OCI-M2 (cell line): ENCODE measurements around the gene SLC35F6.
A peak's percentile ranks its signal among the peaks of the same experiment; 100 is the strongest.
"Not testable (repeated sequence)": the region's sequence is repeated elsewhere in the genome, so short reads cannot be mapped to it uniquely, and the experiment has no call there.

Experiments
- DNase-seq: peaks from one replicate; lab custom pipeline; 2025; ENCODE audit not compliant: unreplicated experiment; lab: John Stamatoyannopoulos, UW

The SLC35F6 gene

DNA sequence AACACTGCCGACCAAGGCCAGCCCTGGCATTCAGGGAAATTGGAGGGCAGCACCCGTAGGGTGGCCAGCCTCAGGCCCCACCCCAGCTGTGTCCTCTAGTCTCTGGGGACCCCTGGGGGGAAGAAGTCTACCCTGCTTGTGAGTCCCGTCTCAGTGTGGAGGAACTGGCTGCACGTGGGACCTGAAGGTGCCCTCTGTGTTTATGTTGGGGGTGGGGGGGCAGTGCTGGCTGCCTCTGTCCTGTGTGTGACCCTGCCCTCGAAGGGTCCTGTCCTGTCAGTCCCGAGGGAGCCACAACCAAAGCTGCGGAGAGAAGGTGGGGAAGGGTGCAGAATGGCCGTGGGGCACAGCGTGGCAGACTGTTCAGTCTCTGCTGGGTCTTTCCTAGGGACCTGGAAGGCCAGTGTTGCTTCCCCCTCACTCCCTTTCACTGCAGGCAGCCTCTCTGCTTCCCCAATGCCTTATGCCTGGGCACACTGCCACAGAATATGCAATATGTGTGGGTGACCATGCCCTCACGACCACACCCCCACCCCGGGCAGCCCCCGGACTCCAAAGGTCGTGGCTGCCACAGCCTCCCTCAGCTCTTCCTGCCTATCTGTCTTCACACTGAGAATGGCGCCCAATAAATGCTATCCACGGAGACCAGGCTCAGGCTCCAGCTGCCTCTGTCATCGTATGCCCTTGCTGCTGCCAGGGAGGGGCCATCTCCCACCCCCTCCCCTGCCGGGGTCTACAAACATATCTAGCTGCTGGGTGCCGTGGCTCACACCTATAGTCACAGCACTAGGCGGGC lies 33.3 kb upstream of the SLC35F6 start:
- no peak for DNase-seq

DNA sequence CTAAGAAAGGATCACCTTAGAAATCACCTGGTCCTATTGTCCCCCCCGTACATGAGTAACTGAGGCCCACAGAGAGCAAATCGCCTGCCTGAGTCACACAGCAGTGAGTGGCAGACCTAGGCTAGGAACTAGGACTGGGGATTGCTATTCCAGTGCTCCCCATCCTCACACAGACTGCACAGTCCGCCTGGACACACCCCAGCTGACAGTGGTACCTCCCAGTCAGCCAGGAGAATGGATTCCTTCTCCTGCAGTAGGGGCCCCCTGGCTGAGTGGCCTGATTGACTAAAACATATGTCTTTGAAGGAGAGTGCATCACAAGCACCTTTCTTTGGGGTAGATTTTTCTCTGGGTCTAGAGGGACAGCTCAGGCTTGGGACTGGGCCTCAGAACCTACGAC lies 32.4 kb upstream of the SLC35F6 start:
- no peak for DNase-seq

DNA sequence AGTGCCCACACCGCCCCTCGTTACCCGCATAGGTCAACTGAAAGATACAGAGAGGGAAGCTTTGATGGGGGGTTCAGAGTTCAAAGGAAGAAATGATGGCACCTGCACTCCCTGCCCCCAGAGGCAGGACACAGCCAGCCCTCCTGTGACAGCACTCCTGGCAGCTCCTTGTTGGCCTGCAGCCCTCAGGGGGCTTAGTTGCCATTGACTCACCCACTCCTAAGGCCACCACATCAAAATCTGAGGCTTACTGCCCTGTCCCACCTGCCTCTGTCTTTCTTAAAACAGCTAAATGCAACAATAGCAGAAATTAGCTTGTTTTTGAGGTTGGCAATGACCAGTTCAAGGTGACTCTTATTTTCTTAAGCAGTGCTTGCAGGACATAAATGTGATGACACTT lies 31.6 kb upstream of the SLC35F6 start:
- no peak for DNase-seq

DNA sequence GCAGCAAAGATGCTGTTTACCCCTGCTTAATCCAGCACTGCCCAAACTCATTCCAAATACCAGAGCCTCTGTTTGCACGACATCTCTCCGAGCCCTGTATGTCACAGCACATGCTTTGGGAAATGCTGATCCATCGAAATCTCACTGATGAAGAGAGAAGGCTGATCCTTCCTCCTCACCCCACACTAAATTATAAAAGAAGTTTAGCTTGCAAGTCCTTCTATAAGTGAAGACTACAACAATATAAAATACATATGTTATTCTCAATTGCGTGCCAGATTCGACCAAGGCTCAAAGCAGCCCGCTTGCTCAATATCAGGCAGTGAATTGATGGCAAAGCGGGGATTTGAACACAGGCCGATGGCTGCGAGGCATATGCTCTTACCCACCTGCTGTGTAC lies 30.7 kb upstream of the SLC35F6 start:
- DNase-seq = no peak

DNA sequence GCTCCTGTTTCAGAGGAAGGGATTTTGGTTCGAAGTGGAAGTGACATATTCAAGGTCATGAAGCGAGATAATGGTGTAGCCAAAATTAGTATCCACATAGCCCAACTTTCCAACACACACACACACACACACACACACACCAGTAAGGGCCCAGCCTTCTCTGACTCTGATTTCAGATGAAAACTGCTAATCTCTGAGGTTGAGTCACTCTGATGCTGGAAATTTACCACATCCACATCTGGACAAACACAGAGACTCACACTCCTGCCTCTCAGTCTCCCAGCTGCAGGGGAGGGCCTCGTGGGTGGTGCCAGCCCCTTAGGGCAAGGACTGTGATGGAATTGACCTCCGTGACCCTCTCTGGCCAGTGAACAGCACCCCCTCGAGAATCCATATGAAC lies 29.0 kb upstream of the SLC35F6 start:
- no peak for DNase-seq

DNA sequence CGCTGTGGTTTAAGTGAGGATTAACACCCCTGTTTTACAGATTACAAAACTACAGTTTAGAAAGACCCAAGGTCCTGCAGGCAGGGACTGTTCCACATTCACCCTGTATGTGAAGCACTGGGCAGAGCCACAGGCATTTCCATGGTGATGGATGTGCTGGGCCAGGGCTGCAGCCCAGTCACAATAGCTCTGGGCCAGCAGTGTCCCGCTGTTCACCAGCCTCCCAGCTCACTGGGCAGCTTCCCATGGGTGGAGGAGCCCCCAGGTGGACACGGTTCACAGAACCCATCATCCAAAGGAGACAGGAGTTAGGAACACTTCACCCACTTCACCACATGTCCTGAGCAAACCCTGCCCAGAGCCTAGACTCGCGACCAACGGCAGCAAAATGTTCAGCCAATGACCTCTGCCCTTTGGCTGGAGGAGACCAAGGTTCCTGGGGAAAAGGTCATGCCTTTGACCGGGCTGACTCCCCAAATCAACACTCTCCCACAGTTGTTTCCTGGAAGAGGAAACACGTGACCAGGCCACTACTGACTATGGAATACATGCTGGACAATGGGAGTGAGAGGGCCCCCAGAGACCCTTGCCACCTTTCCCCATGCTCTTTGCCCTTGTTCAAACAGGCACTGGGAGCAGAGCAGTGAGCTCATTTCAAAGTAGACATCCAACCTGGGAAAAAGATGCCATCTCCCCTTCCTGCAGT lies 28.0 kb upstream of the SLC35F6 start:
- DNase-seq = no peak

DNA sequence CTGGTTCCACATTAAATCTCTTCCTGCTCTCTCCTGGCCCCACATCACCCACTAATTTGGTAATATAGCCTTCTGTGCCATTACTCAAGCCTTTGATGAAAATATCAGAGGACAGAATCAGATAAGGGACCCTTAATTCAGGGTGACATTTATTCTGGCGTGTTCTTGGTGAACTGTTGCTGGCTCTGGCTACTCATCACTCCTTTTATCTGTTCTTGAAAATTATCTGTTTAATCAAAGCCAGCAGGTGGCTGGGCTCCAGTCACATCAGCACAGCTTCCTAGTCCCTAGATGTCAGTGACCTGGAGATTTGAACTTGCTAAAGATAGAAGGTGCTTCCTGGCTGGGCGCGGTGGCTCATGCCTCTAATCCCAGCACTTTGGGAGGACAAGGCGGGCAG lies 26.9 kb upstream of the SLC35F6 start:
- DNase-seq = no peak

DNA sequence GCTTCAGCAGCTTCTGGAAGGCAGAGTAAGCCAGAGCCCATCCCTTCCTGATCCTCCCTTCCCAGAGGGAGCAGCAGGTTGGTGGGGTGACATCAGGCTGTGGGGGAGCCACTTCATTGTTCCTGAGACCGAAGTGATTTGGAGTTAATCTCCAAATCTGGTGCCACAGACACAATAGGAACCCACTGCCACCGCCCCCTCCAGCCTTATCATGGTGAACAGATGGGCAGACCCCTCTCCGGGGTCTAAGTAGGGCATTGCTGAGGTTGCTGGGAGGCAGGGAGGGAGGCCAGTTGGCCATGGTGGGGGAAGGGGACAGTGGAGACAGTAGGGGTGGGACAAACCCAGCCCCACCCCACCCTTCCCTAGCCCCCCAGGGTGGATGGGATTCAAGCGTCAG lies 25.6 kb upstream of the SLC35F6 start:
- no peak for DNase-seq

DNA sequence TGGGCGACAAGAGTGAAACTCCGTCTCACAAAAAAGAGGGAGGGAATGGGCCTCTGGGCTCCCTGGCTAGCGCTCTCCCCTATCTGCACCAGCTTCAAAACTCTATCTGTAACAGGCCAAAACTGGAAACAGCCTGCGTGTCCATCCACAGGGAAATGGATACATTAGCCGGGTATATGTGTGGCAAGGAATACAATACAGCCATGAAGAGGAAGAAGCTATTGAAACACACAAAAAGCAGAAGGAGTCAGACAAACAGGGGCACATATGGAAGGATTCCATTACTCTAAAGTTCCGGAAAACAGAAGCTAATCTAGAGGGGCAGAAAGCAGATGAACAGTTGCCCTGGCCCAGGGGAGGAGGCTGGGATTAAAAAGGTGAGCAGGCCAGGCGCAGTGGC lies 24.6 kb upstream of the SLC35F6 start:
- DNase-seq = no peak

DNA sequence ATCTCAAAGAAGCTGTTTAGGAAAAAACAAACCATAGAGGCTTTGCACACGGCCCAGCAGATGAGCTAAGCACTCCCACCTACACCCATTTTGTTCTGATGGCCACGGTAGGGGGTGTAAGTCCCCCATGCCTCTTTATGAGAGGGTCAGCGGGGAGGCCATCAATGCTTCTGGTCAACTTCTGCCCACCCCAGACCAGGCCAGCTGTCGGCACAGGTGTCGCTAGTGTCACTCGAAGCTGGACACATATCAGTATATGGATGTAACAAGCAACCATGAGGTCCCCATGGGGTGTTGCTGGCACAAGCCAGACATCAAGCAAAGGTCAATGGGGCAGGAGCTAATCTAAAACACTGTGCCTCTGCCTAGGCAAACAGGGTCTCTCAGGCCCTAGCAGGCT lies 23.7 kb upstream of the SLC35F6 start:
- DNase-seq = no peak

DNA sequence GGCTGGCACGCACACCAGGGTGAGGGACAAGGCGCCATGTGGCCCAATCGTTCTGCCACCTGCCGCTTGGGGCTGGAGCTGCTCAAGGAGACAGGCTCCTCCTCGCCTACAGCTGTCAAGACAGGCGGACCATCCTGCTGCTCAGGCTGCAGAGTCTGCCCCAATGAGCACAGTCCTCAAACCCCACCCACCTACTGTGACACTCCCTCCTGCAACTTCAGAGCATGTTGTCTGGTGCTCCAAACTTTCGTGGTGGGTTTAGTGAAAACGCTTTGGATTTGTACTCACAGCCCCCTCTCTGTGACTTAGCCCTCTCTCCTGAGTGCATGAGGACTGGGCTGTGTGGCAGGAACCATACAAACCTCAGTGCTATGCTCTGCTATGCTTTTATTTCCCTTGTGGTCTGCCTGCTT lies 23.2 kb upstream of the SLC35F6 start:
- DNase-seq = no peak

DNA sequence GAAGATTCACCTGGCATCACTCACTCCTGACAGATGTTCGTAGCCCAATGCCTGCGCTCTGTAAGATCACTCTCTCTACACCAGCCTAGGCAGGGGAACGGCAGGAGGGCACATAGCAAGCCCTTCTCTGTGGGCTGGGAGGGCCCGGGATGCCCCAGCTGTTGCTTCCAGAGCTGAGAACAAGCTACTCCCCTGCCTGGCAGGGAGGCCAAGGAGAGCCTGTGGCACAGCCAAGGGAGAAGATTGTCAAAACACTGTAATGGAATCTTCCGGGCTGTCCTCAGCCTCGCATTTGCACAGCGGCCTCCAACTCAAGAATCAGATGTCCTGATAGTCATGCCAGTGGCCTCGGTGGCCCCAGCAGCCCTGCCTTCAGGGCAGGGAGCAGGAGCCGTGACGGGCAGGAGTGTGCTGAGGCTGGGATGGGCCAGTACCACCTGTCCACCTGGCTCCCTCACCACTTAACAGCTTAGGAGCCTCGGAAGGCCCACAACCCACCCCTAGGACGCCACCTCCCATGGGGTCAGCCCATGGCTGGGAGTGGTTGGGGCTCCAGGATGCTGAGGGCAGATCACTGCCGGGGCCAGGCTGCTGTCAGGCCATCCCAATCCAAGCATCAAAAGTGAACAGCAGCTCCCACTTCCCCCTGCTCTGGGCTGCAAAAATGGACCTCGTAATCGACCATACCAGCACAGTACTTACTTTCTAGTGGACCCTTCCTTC lies 21.9 kb upstream of the SLC35F6 start:
- no peak for DNase-seq

DNA sequence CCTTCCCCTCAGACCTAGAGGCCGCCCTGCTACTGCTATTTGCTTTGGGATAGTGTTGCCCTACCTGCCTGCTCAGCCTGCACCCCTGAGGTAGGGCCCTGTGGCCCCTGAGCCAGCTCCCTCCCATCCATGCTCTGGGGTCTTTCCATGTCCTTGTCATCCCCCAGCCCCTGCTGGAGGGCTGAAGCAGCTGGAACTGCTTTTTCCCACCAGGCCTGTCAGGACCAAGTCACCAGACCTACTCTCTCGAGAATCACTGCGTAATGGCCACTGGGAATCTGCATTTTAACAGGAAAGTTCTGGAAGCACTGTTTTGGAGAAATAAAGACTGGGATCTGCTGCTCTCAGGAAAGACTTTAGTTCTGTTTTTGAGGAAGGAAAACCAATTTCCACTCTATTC lies 20.2 kb upstream of the SLC35F6 start:
- no peak for DNase-seq

DNA sequence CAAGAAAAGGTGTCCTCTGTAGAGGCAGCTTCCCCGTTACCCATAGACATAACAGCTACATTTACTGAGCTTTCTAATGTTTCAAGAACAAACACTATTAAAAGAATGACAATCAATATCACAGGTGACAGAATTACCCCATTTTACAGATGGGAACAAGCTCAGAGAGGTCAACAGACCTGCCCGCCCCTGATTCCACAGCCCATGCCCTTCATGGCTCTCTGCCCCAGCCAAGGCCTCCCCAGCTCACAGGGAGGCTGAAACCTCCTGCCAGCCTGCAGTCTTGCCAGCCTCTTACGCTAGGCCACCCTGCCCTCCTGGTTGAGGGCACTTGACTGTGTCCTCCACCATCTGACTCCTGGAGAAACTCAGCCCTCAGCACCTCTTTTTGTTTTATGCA lies 19.1 kb upstream of the SLC35F6 start:
- DNase-seq = no peak

DNA sequence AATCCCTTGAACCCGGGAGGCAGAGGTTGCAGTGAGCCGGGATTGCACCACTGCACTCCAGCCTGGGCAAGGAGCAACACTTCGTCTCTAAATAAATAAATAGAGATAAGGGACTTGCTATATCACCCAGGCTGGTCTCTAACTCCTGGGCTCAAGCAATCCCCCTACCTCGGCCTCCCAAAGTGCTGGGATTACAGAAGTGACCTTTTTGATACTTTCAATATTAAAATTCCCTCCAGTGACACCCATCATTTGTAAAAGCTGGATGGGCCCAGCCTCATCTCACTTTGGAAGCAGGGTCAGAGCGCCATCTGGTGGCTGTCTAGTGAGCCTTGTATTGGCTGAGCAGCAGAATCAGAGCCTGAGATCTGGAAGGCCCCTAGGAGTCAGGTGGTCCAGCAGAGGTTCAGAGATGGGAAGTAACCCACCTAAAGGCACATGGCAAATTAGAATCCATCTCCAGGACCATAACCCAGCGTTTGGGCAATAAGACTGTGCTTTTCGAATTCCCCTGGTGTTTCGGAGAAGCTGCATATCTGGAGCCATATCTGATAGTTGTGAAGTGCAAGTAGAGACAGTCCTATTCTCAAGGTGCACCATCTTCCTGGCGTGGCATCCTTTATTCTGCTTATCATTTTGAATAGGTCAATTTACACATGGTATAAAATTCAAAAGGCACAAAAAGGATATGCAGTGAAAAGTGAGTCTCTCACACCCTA lies 18.3 kb upstream of the SLC35F6 start:
- DNase-seq = peak; percentile 64

DNA sequence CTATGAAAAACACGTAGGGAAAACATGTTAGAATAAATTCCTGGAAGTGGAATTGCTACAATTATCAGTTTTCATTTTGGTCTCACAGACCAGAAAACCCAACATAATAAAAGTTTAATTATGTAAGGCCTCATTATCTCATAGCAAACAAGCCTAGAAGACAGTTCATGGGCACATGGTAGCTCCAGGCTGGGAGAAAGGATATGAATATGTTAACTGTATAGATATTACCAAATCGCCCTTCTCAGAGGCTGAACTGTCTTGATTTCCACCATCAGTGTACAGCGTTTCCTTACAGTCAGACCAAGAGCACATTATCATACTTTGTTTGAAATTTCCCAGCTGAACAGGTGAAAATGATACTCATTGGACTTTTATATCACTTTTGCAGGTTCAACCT lies 17.1 kb upstream of the SLC35F6 start:
- DNase-seq = no peak

DNA sequence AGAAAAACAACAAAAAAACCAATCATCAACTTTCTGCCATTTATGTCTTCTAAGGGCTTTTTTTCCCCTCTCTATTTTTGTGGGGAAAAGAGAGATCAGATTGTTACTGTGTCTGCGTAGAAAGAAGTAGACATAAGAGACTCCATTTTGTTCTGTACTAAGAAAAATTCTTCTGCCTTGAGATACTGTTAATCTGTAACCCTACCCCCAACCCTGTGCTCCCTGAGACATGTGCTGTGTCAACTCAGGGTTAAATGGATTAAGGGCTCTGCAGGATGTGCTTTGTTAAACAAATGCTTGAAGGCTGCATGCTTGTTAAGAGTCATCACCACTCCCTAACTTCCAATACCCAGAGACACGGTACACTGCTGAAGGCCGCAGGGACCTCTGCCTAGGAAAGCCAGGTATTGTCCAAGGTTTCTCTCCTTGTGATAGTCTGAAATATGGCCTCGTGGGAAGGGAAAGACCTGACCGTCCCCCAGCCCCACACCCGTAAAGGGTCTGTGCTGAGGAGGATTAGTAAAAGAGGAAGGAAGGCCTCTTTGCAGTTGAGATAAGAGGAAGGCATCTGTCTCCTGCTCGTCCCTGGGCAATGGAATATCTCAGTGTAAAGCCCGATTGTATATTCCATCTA lies 14.2 kb upstream of the SLC35F6 start:
- not testable (repeated sequence) for DNase-seq

DNA sequence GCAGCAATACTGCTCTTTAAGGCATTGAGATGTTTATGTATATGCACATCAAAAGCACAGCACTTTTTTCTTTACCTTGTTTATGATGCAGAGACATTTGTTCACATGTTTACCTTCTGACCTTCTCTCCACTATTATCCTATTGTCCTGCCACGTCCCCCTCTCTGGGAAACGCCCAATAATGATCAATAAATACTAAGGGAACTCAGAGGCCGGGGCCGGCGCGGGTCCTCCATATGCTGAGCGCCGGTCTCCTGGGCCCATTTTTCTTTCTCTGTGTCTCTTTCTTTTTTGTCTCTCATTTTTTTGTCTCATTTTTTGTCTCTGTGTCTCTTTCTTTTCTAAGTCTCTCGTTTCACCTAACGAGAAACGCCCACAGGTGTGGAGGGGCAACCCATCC lies 13.6 kb upstream of the SLC35F6 start:
- DNase-seq = not testable (repeated sequence)

DNA sequence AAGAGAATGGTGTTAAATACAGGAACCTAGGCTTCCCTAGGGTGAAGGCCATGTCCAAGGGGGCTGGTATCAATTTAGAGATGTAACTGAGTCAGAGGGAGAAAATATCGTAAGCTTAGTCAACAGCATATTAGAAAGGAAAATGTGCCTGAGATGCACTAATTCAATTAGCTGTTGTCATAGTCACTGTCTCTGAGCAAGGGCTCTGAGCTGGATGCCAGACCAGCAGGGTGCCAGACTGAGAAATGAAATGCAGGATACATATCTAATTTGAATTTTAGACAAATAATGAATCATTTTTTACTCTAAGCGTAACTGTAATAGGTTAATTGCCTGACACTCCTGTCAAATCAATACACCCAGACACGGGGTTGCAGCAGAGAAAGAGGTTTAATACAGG lies 11.4 kb upstream of the SLC35F6 start:
- no peak for DNase-seq

DNA sequence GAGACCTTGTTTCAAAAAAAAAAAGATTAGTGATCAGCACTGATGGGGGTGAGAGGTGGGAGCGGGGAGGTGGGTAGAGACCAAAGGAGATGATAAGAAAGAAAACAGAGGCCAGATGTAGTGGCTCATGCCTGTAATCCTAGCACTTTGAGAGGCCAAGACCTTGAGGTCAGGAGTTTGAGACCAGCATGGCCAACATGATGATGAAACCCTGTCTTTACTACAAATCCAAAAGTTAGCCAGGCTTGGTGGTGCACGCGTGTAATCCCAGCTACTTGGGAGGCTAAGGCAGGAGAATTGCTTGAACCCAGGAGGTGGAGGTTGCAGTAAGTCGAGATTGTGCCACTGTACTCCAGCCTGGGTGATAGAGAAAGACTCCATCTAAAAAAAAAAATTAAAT lies 9.5 kb upstream of the SLC35F6 start:
- DNase-seq = no peak
